K562 (cell line): ENCODE measurements around the gene LPGAT1.

Experiments used
- CTCF ChIP-seq, 3 experiments: IDR thresholded peaks in 2 of 3; conservative IDR thresholded peaks in 1 of 3; 2 replicates each; pipeline ENCODE4 v1.5.1; 2011 to 2012; ENCODE audit warnings: low read length in 3 of 3, mild to moderate bottlenecking in 3 of 3, control low read depth in 2 of 3, improper control_type of control experiment in 1 of 3, inconsistent platforms in 1 of 3, low read depth in 1 of 3, mixed read lengths in 1 of 3, moderate library complexity in 1 of 3; ENCODE audit not compliant: insufficient read depth in 2 of 3
- FOXP1 ChIP-seq: sonication (generic); formaldehyde crosslinking; IDR thresholded peaks from 2 replicates; pipeline ENCODE4 v1.8.0; 2022; ENCODE audit warnings: mild to moderate bottlenecking, missing genetic modification reagents
- NBN ChIP-seq: fragments of 450-650 bp; IDR thresholded peaks from 2 replicates; pipeline ENCODE4 v1.6.1; 2016; ENCODE audit warnings: low read depth, mild to moderate bottlenecking
- TAF1 ChIP-seq: IDR thresholded peaks from 2 replicates; pipeline ENCODE4 v1.6.1; 2011; ENCODE audit warnings: mild to moderate bottlenecking, low read length, moderate library complexity; ENCODE audit not compliant: insufficient read depth, control insufficient read depth, severe bottlenecking; ENCODE audit errors: extremely low read depth
- TRIM24 ChIP-seq, 2 experiments: fragments of 450-650 bp; IDR thresholded peaks; 2 replicates each; pipeline ENCODE4 v1.6.1; 2016
- ZBTB1 ChIP-seq: sonication (generic); formaldehyde crosslinking; IDR thresholded peaks from 2 replicates; pipeline ENCODE4 v1.8.1; 2023; ENCODE audit warnings: missing genetic modification reagents, low read depth, mild to moderate bottlenecking, borderline replicate concordance
- ZBTB43 ChIP-seq: sonication (generic); formaldehyde crosslinking; IDR thresholded peaks from 2 replicates; pipeline ENCODE4 v1.8.0; 2023; ENCODE audit warnings: mild to moderate bottlenecking, missing genetic modification reagents
- ZNF639 ChIP-seq, 2 experiments: fragments of 200-800 bp in 1 of 2; sonication (Bioruptor generic) in 1 of 2; sonication (generic) in 1 of 2; formaldehyde crosslinking in 1 of 2; IDR thresholded peaks in 1 of 2; conservative IDR thresholded peaks in 1 of 2; 2 replicates each; pipeline versions ENCODE4 v1.5.0 to v1.6.1; 2016 to 2020; ENCODE audit warnings: missing compliant biosample characterization in 1 of 2, missing genetic modification characterization in 1 of 2, missing genetic modification reagents in 1 of 2

- TF ChIP-seq ZBTB43 (CRISPR knock-in tag) (no peak), TRIM24 (IDR thresholded peaks at IDR 0.05) (no peak), CTCF (IDR thresholded peaks at IDR 0.05 in 2 of 3, conservative IDR thresholded peaks at IDR 0.05 in 1 of 3; ENCODE audit: insufficient read depth in 2 of 3, low read depth in 1 of 3, low read length in 3 of 3) (no peak), ZBTB1 (CRISPR knock-in tag) (no peak), TAF1 (no peak), FOXP1 (no peak), ZNF639 (CRISPR knock-in tag; conservative IDR thresholded peaks at IDR 0.05 in 1 of 2, IDR thresholded peaks at IDR 0.05 in 1 of 2) (no peak), NBN (no peak)
Observed at GRCh38 chr1:211781260-211781659, 49.3 kb downstream of the LPGAT1 start.
